H4 (cell line): Measurements from ENCODE around the gene PAX3. TPM values are rescaled to one million over a fixed set of nuclear protein-coding genes. Genes with fewer than 3 reads are reported as not detected.

Experiments
- total RNA-seq: library from RNA; depleted of rRNA; stranded (reverse); fragments of >200 nt; shearing (Covaris generic); gene quantifications from 2 replicates; pipeline ENCODE4 v1.2.3, GENCODE V29; 2014; rRNA removed

The PAX3 gene
- total RNA-seq, 1 experiment from 2014 or later, result 5.5 TPM

Other genes with a start within 250 kb of the PAX3 start
- not detected in 2 replicates for gene SGPP2, start 125.5 kb upstream of the PAX3 start, total RNA-seq